Transverse colon (tissue), 4 donors: ENCODE results near the gene PDK3. TPM values are rescaled to one million over a fixed set of nuclear protein-coding genes. Genes with fewer than 3 reads are reported as not detected.

ENCODE experiments used
- DNase-seq: peaks from one replicate; pipeline ENCODE4 v3.0.0-alpha.2; 2019
- H3K27ac ChIP-seq, 4 donors: fragments of 200-600 bp; sonication (generic); 2 replicates each; pipeline ENCODE4 v1.5.1; 2016 to 2018; ENCODE audit warnings: inconsistent platforms in 4 of 4
- H3K27me3 ChIP-seq: fragments of 200-600 bp; sonication (generic); 2 replicates; pipeline ENCODE4 v1.5.1; 2017; ENCODE audit warnings: inconsistent platforms
- H3K36me3 ChIP-seq, 4 donors: fragments of 200-600 bp; sonication (generic); 2 replicates each; pipeline ENCODE4 v1.5.1; 2017 to 2019; ENCODE audit warnings: inconsistent platforms in 4 of 4
- H3K4me1 ChIP-seq, 4 donors: fragments of 200-600 bp; sonication (generic); 2 replicates each; pipeline ENCODE4 v1.5.1; 2017 to 2020; ENCODE audit warnings: inconsistent platforms in 4 of 4
- H3K4me3 ChIP-seq, 4 donors: fragments of 200-600 bp; sonication (generic); 1 replicate in 1 of 4; 2 replicates in 3 of 4; pipeline versions ENCODE4 v1.5.1 to v1.6.1; 2017 to 2019; ENCODE audit warnings: inconsistent platforms in 4 of 4
- H3K9me3 ChIP-seq, 2 donors: fragments of 200-600 bp; sonication (generic); 2 replicates each; pipeline ENCODE4 v1.5.1; 2017 to 2019; ENCODE audit warnings: inconsistent platforms in 2 of 2
- EP300 ChIP-seq: sonication (generic); formaldehyde crosslinking; IDR thresholded peaks from one replicate; pipeline ENCODE4 v1.6.1; 2017; ENCODE audit warnings: antibody characterized with exemption, low read depth
- POLR2A ChIP-seq: fragments of 450-650 bp; IDR thresholded peaks from one replicate; pipeline ENCODE4 v1.6.1; 2016; ENCODE audit warnings: antibody characterized with exemption, mild to moderate bottlenecking, moderate library complexity
- POLR2AphosphoS5 ChIP-seq, 3 donors: sonication (generic); formaldehyde crosslinking; IDR thresholded peaks; one replicate each; pipeline ENCODE4 v1.6.1; 2016; ENCODE audit warnings: antibody characterized with exemption in 3 of 3
- WGBS, 2 donors: methylation state at CpG; one replicate each; pipeline ENCODE4 v1.1.5; 2018; ENCODE audit warnings: low coverage in 1 of 2; 5-methylcytosine and 5-hydroxymethylcytosine counted together
- in situ Hi-C, 4 donors: fragments of 200-750 bp; cut with MboI; loops; one replicate each; pipeline versions ENCODE4 v1.15.0 to v1.15.1; 2017; ENCODE audit warnings: low sequenced_read_pairs in 3 of 4, low pct_ligation_motif_present in 1 of 4, low pct_unique_long_range_greater_than_20kb in 1 of 4
- intact Hi-C: fragments of 100-400 bp; cut with DNase I; formaldehyde crosslinking; loops from one replicate; pipeline ENCODE4 v1.15.1; 2023; ENCODE audit warnings: low total_unique reads
- total RNA-seq, 4 donors: library from RNA; depleted of rRNA; stranded (reverse); fragments of >200 nt; gene quantifications; one replicate each; pipeline ENCODE4 v1.1.0, GENCODE V29; 2016
- TF ChIP-seq, protein P1 (sequence below), 5 experiments: fragments of 200-600 bp in 3 of 5; fragments of 450-650 bp in 2 of 5; sonication (generic) in 3 of 5; IDR thresholded peaks; 1 replicate in 2 of 5; 2 replicates in 3 of 5; pipeline ENCODE4 v1.5.1; 2016 to 2017; ENCODE audit warnings: antibody characterized with exemption in 5 of 5, inconsistent platforms in 3 of 5, mild to moderate bottlenecking in 2 of 5, moderate library complexity in 1 of 5

The PDK3 gene
- total RNA-seq, 4 donors from 2014 or later, result 9.4 to 36.8 (median 27.0) TPM

DNA sequence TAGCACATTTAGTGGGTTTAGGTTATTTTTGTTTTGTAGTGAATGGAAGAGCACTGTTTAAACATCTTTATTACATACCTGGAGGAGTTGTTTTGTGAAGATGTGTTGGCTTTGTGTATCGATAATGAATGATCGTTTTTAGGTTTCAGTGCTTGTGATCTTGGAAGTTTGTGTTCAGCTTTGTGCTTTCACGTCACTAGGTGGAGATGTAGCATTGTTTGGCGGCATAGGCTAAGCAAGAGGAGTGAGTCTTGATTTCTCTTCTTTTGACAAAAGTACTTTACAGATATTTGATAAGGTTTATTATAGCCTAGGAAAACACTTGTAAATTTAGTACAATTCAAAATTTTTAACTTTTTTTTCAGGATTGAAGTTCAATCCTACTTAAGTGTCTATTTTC, 50.4 kb downstream of the PDK3 start:
- WGBS, 2 donors, result 40 to 70% methylated on average over 1 to 4 of the region's 4 CpGs
- Histone ChIP-seq H3K27me3 (no peaks in the 10 kb centered on the region), H3K4me1 (no peaks in the 10 kb centered on the region), H3K4me3 (no peak overlapping the region), H3K9me3 (no peaks in the 10 kb centered on the region), H3K36me3 (no peaks in the 10 kb centered on the region), H3K27ac (no peak overlapping the region)
- in situ Hi-C loops, result no loop called here
- TF ChIP-seq, protein P1, sequence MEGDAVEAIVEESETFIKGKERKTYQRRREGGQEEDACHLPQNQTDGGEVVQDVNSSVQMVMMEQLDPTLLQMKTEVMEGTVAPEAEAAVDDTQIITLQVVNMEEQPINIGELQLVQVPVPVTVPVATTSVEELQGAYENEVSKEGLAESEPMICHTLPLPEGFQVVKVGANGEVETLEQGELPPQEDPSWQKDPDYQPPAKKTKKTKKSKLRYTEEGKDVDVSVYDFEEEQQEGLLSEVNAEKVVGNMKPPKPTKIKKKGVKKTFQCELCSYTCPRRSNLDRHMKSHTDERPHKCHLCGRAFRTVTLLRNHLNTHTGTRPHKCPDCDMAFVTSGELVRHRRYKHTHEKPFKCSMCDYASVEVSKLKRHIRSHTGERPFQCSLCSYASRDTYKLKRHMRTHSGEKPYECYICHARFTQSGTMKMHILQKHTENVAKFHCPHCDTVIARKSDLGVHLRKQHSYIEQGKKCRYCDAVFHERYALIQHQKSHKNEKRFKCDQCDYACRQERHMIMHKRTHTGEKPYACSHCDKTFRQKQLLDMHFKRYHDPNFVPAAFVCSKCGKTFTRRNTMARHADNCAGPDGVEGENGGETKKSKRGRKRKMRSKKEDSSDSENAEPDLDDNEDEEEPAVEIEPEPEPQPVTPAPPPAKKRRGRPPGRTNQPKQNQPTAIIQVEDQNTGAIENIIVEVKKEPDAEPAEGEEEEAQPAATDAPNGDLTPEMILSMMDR (IDR thresholded peaks at IDR 0.05), result no peak
- TF ChIP-seq POLR2A, result no peak
- TF ChIP-seq EP300, result no peak
- no peak for TF ChIP-seq POLR2AphosphoS5 (IDR thresholded peaks at IDR 0.05)
- intact Hi-C loops, result no loop called here
- DNase-seq, result no peak

DNA sequence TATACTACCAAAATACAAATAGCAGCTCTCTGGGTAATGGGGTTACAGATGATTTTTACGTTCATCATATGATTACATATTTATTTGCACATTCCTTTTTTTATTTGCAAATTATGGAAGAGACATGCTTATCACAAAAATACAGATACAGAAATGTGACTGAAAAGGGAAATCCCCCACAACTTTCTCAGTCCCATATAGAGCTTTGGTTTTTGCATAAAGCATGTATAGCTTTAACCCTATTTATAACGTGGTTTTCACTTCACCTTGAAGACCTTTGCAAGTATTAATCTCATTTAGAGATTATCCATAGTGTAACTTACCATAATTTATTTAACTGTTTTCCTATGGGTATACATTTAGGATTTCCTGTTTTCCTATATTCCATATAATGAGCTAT, 55.4 kb downstream of the PDK3 start:
- Histone ChIP-seq H3K4me1 (no peaks in the 10 kb centered on the region), H3K4me3 (no peak overlapping the region), H3K27ac (no peak overlapping the region), H3K36me3 (no peaks in the 10 kb centered on the region), H3K9me3 (no peaks in the 10 kb centered on the region), H3K27me3 (no peaks in the 10 kb centered on the region)
- DNase-seq, result no peak
- intact Hi-C loops (no loop called here), in situ Hi-C loops (no loop called here)
- 75 to 93% methylated on average over 2 of the region's 2 CpGs for WGBS, 2 donors
- no peak for TF ChIP-seq EP300
- TF ChIP-seq, protein P1 (IDR thresholded peaks at IDR 0.05), result no peak
- TF ChIP-seq POLR2A, result no peak
- no peak for TF ChIP-seq POLR2AphosphoS5 (IDR thresholded peaks at IDR 0.05)

DNA sequence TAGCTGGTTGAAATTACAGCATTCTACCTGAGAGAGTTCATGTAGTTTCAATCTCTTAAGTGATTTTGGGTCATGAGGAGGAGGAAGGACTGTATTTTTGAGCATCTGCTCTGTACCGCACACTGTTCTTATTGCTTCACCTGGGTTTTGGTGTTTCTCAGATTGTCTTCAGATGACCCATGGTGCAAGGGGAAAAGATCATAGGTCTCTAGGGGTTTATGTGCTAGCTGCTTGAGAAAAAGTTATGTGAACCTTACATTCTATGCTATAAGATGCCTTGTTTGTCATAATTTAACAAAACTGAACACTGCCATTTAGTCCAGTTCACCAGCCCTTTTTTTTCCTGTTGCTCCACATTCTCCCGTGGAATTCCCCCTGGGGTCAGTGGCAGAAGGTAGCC, 60.4 kb downstream of the PDK3 start:
- no peak for DNase-seq
- Histone ChIP-seq H3K27me3 (no peaks in the 10 kb centered on the region), H3K4me1 (no peaks in the 10 kb centered on the region), H3K36me3 (no peaks in the 10 kb centered on the region), H3K4me3 (no peak overlapping the region), H3K9me3 (no peaks in the 10 kb centered on the region), H3K27ac (no peak overlapping the region)
- TF ChIP-seq, protein P1 (IDR thresholded peaks at IDR 0.05), result no peak
- TF ChIP-seq EP300, result no peak
- no peak for TF ChIP-seq POLR2A
- no peak for TF ChIP-seq POLR2AphosphoS5 (IDR thresholded peaks at IDR 0.05)
- in situ Hi-C loops, result no loop called here
- intact Hi-C loops, result no loop called here
- WGBS, 2 donors, result 86% methylated on average over 2 of the region's 2 CpGs; no CpG with 5 or more reads in 1 of the 2 donors

DNA sequence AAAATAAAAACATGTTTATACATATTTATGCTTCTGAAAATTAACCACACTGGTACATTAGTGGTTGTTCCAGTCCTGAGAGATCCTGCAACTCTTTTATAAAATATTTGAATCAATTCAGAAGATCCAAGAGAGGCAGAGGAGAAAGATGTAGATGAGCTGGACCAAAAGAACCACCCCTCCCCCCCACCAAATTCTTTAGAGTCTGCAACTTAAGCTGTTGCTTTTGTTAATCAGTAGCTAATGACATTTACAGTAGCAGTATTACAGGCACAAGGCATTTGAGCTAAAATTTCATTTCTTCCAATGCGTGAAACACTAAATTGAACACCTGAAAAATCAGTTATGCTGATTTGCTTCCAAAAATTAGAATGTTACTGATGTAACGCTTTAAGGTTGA, 61.5 kb downstream of the PDK3 start:
- Histone ChIP-seq H3K4me3 (no peak overlapping the region), H3K27me3 (no peaks in the 10 kb centered on the region), H3K36me3 (no peaks in the 10 kb centered on the region), H3K9me3 (no peaks in the 10 kb centered on the region), H3K4me1 (no peaks in the 10 kb centered on the region), H3K27ac (no peak overlapping the region)
- TF ChIP-seq, protein P1 (IDR thresholded peaks at IDR 0.05), result no peak
- TF ChIP-seq POLR2A (no peak), EP300 (no peak), POLR2AphosphoS5 (IDR thresholded peaks at IDR 0.05) (no peak)
- intact Hi-C loops (no loop called here), in situ Hi-C loops (no loop called here)
- WGBS, 2 donors, result 72 to 100% methylated on average over 1 to 2 of the region's 2 CpGs
- no peak for DNase-seq
